ENCODE measurements around the gene POLK.

The POLK gene

GRCh38 chr5:75623846-75624245, 112.2 kb downstream of the POLK start:
- H3K4me3 ChIP-seq (ENCODE audit: low read length) = no peak overlapping the region
- peak; percentile 29 for DNase-seq (ENCODE audit: low read depth)
- TF ChIP-seq CTCF (IDR thresholded peaks at IDR 0.05; ENCODE audit: insufficient read depth, low read depth, low read length, missing control alignments) = no peak

DNA sequence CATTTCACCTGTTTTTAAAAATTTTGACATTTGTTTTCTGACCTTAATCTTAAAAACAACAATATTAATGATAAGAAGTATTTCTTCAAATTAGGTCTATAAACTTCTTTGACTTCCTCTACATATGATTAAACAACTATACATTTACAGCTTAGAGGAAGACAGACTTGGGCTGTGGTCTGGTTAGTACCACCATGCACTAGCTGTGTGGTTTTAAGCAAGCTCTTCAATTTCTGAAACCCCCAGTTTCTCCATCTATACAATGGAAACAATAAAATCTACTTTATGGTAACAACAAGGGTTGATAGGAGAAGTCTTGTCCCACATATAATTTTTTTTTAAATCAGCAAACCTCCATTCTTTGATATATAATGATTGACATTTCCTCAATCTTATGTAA, 115.3 kb downstream of the POLK start:
- DNase-seq (ENCODE audit: low read depth) = no peak
- H3K4me3 ChIP-seq (ENCODE audit: low read length) = no peak overlapping the region

GRCh38 chr5:75627801-75628200, 116.1 kb downstream of the POLK start:
- DNase-seq (ENCODE audit: low read depth) = no peak
- no peak overlapping the region for H3K4me3 ChIP-seq (ENCODE audit: low read length)
- TF ChIP-seq CTCF (IDR thresholded peaks at IDR 0.05; ENCODE audit: insufficient read depth, low read depth, low read length, missing control alignments) = no peak

More for the DNA sequence above, 115.3 kb downstream of the POLK start:
- no peak for TF ChIP-seq CTCF (IDR thresholded peaks at IDR 0.05; ENCODE audit: insufficient read depth, low read depth, low read length, missing control alignments)

- H3K4me3 ChIP-seq (ENCODE audit: low read length) = no peak overlapping the region
- DNase-seq (ENCODE audit: low read depth) = no peak
- no peak for TF ChIP-seq CTCF (IDR thresholded peaks at IDR 0.05; ENCODE audit: insufficient read depth, low read depth, low read length, missing control alignments)
These were observed 119.2 kb downstream of the POLK start for GRCh38 chr5:75630875-75631274.

DNA sequence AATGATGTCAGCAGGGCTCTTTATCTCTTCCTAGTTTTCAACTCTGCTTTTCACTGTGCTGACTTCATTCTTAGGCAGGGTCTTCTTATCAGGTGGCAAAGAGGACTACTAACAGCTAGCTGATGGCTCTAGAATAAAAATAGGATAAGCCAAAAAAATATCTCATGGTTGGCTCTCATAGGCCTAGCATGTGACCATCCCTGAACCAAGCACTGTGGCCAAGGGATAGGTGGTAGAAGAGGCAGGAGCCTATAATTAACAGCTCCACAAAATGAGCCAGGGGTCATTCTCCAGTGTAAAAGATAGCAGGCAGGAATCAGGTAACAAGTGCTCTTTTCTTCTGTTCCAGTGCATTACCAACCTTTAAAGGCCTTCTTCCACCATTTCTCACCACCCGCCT, 120.6 kb downstream of the POLK start:
- H3K4me3 ChIP-seq (ENCODE audit: low read length) = no peak overlapping the region
- no peak for DNase-seq (ENCODE audit: low read depth)
- no peak for TF ChIP-seq CTCF (IDR thresholded peaks at IDR 0.05; ENCODE audit: insufficient read depth, low read depth, low read length, missing control alignments)

DNA sequence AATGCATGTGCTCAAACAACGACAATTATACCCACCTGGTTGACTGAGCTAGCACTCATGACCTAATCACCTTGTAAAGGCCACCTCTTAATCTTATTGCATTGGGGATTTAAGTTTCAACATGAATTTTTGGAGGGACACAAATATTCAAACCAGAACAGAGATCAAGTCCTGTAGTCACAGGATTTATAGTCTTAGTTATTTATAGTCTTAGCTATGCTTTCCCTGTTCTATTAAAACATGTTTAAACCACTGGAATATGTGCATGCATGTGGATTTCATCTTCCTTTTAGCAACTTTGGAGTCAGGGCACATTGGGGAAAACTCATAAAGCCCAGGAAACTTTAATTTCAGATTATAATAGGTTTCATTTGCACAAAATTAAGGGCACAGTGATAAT, 126.3 kb downstream of the POLK start:
- no peak for TF ChIP-seq CTCF (IDR thresholded peaks at IDR 0.05; ENCODE audit: insufficient read depth, low read depth, low read length, missing control alignments)
- DNase-seq (ENCODE audit: low read depth) = no peak

DNA sequence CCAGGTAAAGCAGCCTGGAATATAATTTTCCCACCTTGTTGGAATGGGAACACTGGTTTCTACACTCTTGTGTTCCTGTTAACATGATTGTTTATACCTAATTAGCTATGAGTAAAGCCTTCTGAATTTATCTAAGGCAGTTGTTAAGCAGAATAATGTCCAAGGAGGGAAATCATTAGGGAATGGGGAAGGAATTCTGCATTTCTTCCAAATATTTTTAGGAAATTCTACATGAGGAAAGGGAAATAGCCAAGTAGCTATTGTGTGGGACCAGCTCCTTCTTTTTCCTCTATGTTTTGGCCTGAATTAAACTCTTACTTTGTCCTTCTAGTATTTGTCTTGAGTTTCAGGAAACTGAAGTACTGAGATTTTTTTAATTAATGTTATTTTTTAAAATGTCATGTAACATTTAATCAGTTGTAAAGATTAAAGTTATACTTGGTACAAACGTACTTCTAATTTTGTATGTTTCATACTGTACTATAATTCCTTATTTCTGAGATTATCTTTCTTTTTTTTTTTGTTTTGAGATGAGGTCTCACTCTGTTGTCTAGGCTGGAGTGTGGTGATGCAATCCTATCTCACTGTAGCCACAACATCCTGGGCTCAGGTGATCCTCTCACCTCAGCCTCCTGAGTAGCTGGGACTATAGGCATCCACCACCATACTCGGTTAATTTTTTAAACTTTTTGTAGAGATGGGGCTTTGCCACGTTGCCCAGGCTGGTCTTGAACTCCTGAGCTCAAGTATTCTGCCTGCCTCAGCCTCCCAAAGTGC, 128.0 kb downstream of the POLK start:
- peak; percentile 23 for DNase-seq (ENCODE audit: low read depth)
- no peak for TF ChIP-seq CTCF (IDR thresholded peaks at IDR 0.05; ENCODE audit: insufficient read depth, low read depth, low read length, missing control alignments)
- H3K4me3 ChIP-seq (ENCODE audit: low read length) = no peak overlapping the region

More for the DNA sequence above, 126.3 kb downstream of the POLK start:
- H3K4me3 ChIP-seq (ENCODE audit: low read length) = no peak overlapping the region
